ENCODE results near the gene STIM1.
"Not testable (repeated sequence)": the region's sequence is repeated elsewhere in the genome, so short reads cannot be mapped to it uniquely, and the experiment has no call there.

The STIM1 gene

GRCh38 chr11:3983101-3983500, 127.6 kb downstream of the STIM1 start:
- no peak for DNase-seq (ENCODE audit: low read depth in 2 of 2)

- DNase-seq (ENCODE audit: low read depth in 2 of 2): peak; percentile 13 to 14
These were observed 129.4 kb downstream of the STIM1 start for GRCh38 chr11:3984896-3985295.

- no peak for DNase-seq (ENCODE audit: low read depth in 2 of 2)
These were observed 130.2 kb downstream of the STIM1 start for GRCh38 chr11:3985631-3986030.

- DNase-seq (ENCODE audit: low read depth in 2 of 2): no peak
These were observed 130.8 kb downstream of the STIM1 start for GRCh38 chr11:3986301-3986700.

- DNase-seq (ENCODE audit: low read depth in 2 of 2): no peak
These were observed 133.9 kb downstream of the STIM1 start for GRCh38 chr11:3989276-3989920.

- no peak for DNase-seq (ENCODE audit: low read depth in 2 of 2)
These were observed 134.4 kb downstream of the STIM1 start for GRCh38 chr11:3989921-3990290.

GRCh38 chr11:3990406-3990805, 134.9 kb downstream of the STIM1 start:
- DNase-seq (ENCODE audit: low read depth in 2 of 2): no peak

GRCh38 chr11:3992964-3993363, 137.5 kb downstream of the STIM1 start:
- DNase-seq (ENCODE audit: low read depth in 2 of 2): no peak

- DNase-seq (ENCODE audit: low read depth in 2 of 2): no peak
These were observed 138.7 kb downstream of the STIM1 start for GRCh38 chr11:3994030-3994640.

- no peak for DNase-seq (ENCODE audit: low read depth in 2 of 2)
These were observed 139.8 kb downstream of the STIM1 start for GRCh38 chr11:3995307-3995706.

GRCh38 chr11:3995949-3996554, 140.6 kb downstream of the STIM1 start:
- DNase-seq (ENCODE audit: low read depth in 2 of 2): no peak

GRCh38 chr11:3996651-3997050, 141.2 kb downstream of the STIM1 start:
- DNase-seq (ENCODE audit: low read depth in 2 of 2): no peak

- DNase-seq (ENCODE audit: low read depth in 2 of 2): not testable (repeated sequence)
These were observed 149.3 kb downstream of the STIM1 start for GRCh38 chr11:4004753-4005152.

- no peak for DNase-seq (ENCODE audit: low read depth in 2 of 2)
These were observed 151.6 kb downstream of the STIM1 start for GRCh38 chr11:4006946-4007680.

- no peak for DNase-seq (ENCODE audit: low read depth in 2 of 2)
These were observed 152.7 kb downstream of the STIM1 start for GRCh38 chr11:4008116-4008515.

- DNase-seq (ENCODE audit: low read depth in 2 of 2): not testable (repeated sequence)
These were observed 161.1 kb downstream of the STIM1 start for GRCh38 chr11:4016602-4017001.

- no peak for DNase-seq (ENCODE audit: low read depth in 2 of 2)
These were observed 161.7 kb downstream of the STIM1 start for GRCh38 chr11:4017129-4017528.

GRCh38 chr11:4018641-4019040, 163.2 kb downstream of the STIM1 start:
- no peak for DNase-seq (ENCODE audit: low read depth in 2 of 2)

- DNase-seq (ENCODE audit: low read depth in 2 of 2): no peak
These were observed 164.4 kb downstream of the STIM1 start for GRCh38 chr11:4019891-4020290.

GRCh38 chr11:4022669-4023068, 167.2 kb downstream of the STIM1 start:
- DNase-seq (ENCODE audit: low read depth in 2 of 2): no peak

GRCh38 chr11:4025248-4025966, 169.9 kb downstream of the STIM1 start:
- no peak for DNase-seq (ENCODE audit: low read depth in 2 of 2)

- DNase-seq (ENCODE audit: low read depth in 2 of 2): no peak
These were observed 170.5 kb downstream of the STIM1 start for GRCh38 chr11:4025967-4026324.

Data from stimulated activated CD8-positive, alpha-beta memory T cell treated with anti-CD3 and anti-CD28 coated beads, Interleukin-2, amount 100 ng/mL, for 48 hours (primary cell).